ENCODE data around the gene LPA. TPM values are rescaled to one million over a fixed set of nuclear protein-coding genes. Genes with fewer than 3 reads are reported as not detected.
"Not testable (repeated sequence)": the region's sequence is repeated elsewhere in the genome, so short reads cannot be mapped to it uniquely, and the experiment has no call there.

The LPA gene
- total RNA-seq, 1 donor from 2014 or later, result not detected

DNA sequence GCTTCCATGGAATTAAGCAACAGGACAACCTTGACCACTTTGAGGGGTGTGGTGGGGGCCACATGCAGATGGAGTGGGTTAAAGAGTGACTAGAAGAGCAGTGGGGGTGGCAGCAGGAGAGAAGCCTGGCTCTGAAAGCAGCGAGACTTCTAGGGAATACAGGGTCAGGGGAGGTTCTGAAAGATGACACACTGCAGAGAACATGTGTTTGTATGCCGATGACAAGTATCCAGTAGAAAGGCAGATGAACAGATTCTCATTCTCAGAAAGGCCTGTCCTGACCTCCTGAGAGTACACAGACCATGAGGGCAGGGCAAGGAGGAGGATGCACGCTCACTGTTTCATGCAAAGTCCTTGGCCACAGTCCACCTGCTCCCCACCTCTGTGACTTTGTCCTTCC lies 2.9 kb downstream of the LPA start:
- no peak for DNase-seq (ENCODE audit: low read depth)
- TF ChIP-seq, protein P1, sequence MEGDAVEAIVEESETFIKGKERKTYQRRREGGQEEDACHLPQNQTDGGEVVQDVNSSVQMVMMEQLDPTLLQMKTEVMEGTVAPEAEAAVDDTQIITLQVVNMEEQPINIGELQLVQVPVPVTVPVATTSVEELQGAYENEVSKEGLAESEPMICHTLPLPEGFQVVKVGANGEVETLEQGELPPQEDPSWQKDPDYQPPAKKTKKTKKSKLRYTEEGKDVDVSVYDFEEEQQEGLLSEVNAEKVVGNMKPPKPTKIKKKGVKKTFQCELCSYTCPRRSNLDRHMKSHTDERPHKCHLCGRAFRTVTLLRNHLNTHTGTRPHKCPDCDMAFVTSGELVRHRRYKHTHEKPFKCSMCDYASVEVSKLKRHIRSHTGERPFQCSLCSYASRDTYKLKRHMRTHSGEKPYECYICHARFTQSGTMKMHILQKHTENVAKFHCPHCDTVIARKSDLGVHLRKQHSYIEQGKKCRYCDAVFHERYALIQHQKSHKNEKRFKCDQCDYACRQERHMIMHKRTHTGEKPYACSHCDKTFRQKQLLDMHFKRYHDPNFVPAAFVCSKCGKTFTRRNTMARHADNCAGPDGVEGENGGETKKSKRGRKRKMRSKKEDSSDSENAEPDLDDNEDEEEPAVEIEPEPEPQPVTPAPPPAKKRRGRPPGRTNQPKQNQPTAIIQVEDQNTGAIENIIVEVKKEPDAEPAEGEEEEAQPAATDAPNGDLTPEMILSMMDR (IDR thresholded peaks at IDR 0.05; ENCODE audit: insufficient read depth, low read length, poor library complexity, severe bottlenecking), result no peak

GRCh38 chr6:160659562-160659961 lies 4.5 kb downstream of the LPA start:
- TF ChIP-seq, protein P1 (IDR thresholded peaks at IDR 0.05; ENCODE audit: insufficient read depth, low read length, poor library complexity, severe bottlenecking), result no peak
- no peaks in the 10 kb centered on the region for H3K36me3 ChIP-seq (ENCODE audit: control insufficient read depth, insufficient read depth, low read length)

More for the DNA sequence above, 2.9 kb downstream of the LPA start:
- Histone ChIP-seq H3K27me3 (ENCODE audit: control insufficient read depth, insufficient read depth, low read length) (no peaks in the 10 kb centered on the region), H3K36me3 (ENCODE audit: control insufficient read depth, insufficient read depth, low read length) (no peaks in the 10 kb centered on the region), H3K4me3 (ENCODE audit: low read depth, low read length) (no peak overlapping the region)

GRCh38 chr6:160634706-160635105 lies 29.4 kb downstream of the LPA start:
- Histone ChIP-seq H3K4me3 (ENCODE audit: low read depth, low read length) (no peak overlapping the region), H3K36me3 (ENCODE audit: control insufficient read depth, insufficient read depth, low read length) (no peaks in the 10 kb centered on the region), H3K27me3 (ENCODE audit: control insufficient read depth, insufficient read depth, low read length) (no peaks in the 10 kb centered on the region)
- TF ChIP-seq, protein P1 (IDR thresholded peaks at IDR 0.05; ENCODE audit: insufficient read depth, low read length, poor library complexity, severe bottlenecking), result no peak
- no peak for DNase-seq (ENCODE audit: low read depth)

More at GRCh38 chr6:160659562-160659961, 4.5 kb downstream of the LPA start:
- DNase-seq (ENCODE audit: low read depth), result no peak
- Histone ChIP-seq H3K27me3 (ENCODE audit: control insufficient read depth, insufficient read depth, low read length) (no peaks in the 10 kb centered on the region), H3K4me3 (ENCODE audit: low read depth, low read length) (no peak overlapping the region)

GRCh38 chr6:160595838-160596832 lies 67.9 kb downstream of the LPA start:
- TF ChIP-seq, protein P1 (IDR thresholded peaks at IDR 0.05; ENCODE audit: insufficient read depth, low read length, poor library complexity, severe bottlenecking), result no peak
- no peaks in the 10 kb centered on the region for H3K36me3 ChIP-seq (ENCODE audit: control insufficient read depth, insufficient read depth, low read length)
- DNase-seq (ENCODE audit: low read depth), result no peak
- no peak overlapping the region for H3K4me3 ChIP-seq (ENCODE audit: low read depth, low read length)
- no peaks in the 10 kb centered on the region for H3K27me3 ChIP-seq (ENCODE audit: control insufficient read depth, insufficient read depth, low read length)

DNA sequence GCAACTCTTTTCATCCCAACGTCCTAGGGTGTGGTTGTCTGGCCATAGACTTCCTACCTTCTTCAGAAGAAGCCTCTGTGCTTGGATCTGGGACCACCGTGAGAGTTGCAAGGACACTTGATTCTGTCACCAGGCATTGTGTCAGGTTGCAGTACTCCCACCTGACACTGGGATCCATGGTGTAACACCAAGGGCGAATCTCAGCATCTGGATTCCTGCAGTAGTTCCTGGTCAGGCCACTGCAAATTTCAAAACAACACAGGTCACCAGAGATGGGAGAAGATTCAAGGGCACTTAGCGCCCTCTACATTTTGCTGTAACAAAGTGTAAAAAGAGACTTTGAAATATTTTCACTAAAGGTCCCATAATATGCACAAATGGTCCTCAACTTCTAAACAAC lies 68.8 kb downstream of the LPA start:
- not testable (repeated sequence) for H3K36me3 ChIP-seq (ENCODE audit: control insufficient read depth, insufficient read depth, low read length); H3K4me3 ChIP-seq (ENCODE audit: low read depth, low read length); H3K27me3 ChIP-seq (ENCODE audit: control insufficient read depth, insufficient read depth, low read length); DNase-seq (ENCODE audit: low read depth)

DNA sequence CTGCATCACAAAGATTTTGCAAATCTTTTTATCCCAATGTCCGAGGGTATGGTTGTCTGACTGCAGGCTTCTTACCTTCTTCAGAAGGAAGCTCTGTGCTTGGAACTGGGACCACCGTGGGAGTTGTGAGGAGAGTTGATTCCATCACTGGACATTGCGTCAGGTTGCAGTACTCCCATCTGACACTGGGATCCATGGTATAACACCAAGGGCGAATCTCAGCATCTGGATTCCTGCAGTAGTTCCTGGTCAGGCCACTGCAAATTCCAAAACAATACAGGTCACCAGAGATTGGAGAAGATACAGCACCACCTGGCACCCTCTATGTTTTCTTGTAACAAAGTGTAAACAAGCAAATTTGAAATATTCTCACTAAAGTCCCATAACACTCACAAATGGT lies 77.7 kb downstream of the LPA start:
- no peak for DNase-seq (ENCODE audit: low read depth)
- no peaks in the 10 kb centered on the region for H3K27me3 ChIP-seq (ENCODE audit: control insufficient read depth, insufficient read depth, low read length)
- TF ChIP-seq, protein P1 (IDR thresholded peaks at IDR 0.05; ENCODE audit: insufficient read depth, low read length, poor library complexity, severe bottlenecking), result no peak

More for the DNA sequence above, 77.7 kb downstream of the LPA start:
- H3K36me3 ChIP-seq (ENCODE audit: control insufficient read depth, insufficient read depth, low read length), result no peaks in the 10 kb centered on the region
- H3K4me3 ChIP-seq (ENCODE audit: low read depth, low read length), result no peak overlapping the region

Measured in kidney epithelial cell (primary cell).